Kidney (tissue), 22 donors: ENCODE results near the gene RSBN1. TPM values are rescaled to one million over a fixed set of nuclear protein-coding genes. Genes with fewer than 3 reads are reported as not detected.

ENCODE experiments used
- DNase-seq, 5 donors: peaks; one replicate each; pipeline ENCODE4 v3.0.0-alpha.2; 2013 to 2020
- FAIRE-seq: peaks from 2 replicates; lab custom pipeline; 2012; peaks lifted over from hg19 to GRCh38; lab: Jason Lieb, UNC
- H3K27ac ChIP-seq, 2 donors: one replicate each; pipeline ENCODE4 v1.7.0; 2013; ENCODE audit warnings: low read depth in 2 of 2, low read length in 2 of 2, inconsistent platforms in 1 of 2
- H3K27me3 ChIP-seq: one replicate; pipeline ENCODE4 v1.7.1; 2013; ENCODE audit warnings: low read length, inconsistent platforms; ENCODE audit not compliant: control insufficient read depth, insufficient read depth
- H3K36me3 ChIP-seq, 3 donors: one replicate each; pipeline versions ENCODE4 v1.7.0 to v1.7.1; 2013; ENCODE audit warnings: low read length in 3 of 3, control low read depth in 1 of 3, inconsistent platforms in 1 of 3; ENCODE audit not compliant: insufficient read depth in 3 of 3, control insufficient read depth in 2 of 3
- H3K4me1 ChIP-seq, 3 donors: one replicate each; pipeline versions ENCODE4 v1.7.0 to v1.7.1; 2013; ENCODE audit warnings: low read length in 3 of 3, inconsistent platforms in 1 of 3, low read depth in 1 of 3; ENCODE audit not compliant: control insufficient read depth in 2 of 3, insufficient read depth in 2 of 3
- H3K4me3 ChIP-seq, 3 donors: one replicate each; pipeline versions ENCODE4 v1.7.0 to v1.8.1; 2013; ENCODE audit warnings: low read length in 3 of 3, control low read depth in 1 of 3, inconsistent platforms in 1 of 3
- H3K9ac ChIP-seq, 3 donors: one replicate each; pipeline versions ENCODE4 v1.7.0 to v1.7.1; 2013; ENCODE audit warnings: low read length in 3 of 3, control low read depth in 1 of 3, inconsistent platforms in 1 of 3
- H3K9me3 ChIP-seq, 3 donors: one replicate each; pipeline versions ENCODE4 v1.7.0 to v1.7.1; 2013; ENCODE audit warnings: low read length in 3 of 3, control low read depth in 1 of 3, inconsistent platforms in 1 of 3; ENCODE audit not compliant: control insufficient read depth in 2 of 3, insufficient read depth in 1 of 3
- intact Hi-C: fragments of 100-400 bp; cut with DNase I; formaldehyde crosslinking; loops from one replicate; pipeline ENCODE4 v1.11.1; 2022
- long read RNA-seq, 10 donors: library from polyadenylated mRNA in 1 of 10; unstranded in 1 of 10; transcript quantifications; one replicate each; pipeline ENCODE4 v2.0.0 and lab custom pipeline, GENCODE V29; 2021 to 2026
- polyA plus RNA-seq: library from polyadenylated mRNA; stranded (reverse); fragments of 350-450 nt; fragmentation: Illumina TruSeq; extraction: RNeasy Lipid Tissue Mini Kit (QIAGEN cat#74804); gene quantifications from one replicate; pipeline ENCODE4 v1.2.3, GENCODE V29; 2014; ENCODE audit warnings: low read depth, low replicate concordance; ENCODE audit not compliant: insufficient read depth
- total RNA-seq: library from RNA; stranded (reverse); fragmentation: NEBNext Ultra II Directional; extraction: Animal tissue kit (Norgen Biotek cat#: 25700); gene quantifications from one replicate; pipeline ENCODE4 v1.2.1, GENCODE V29; 2021
- TF ChIP-seq, protein P1 (sequence below): IDR thresholded peaks from 3 replicates; pipeline ENCODE4 v1.5.1; 2012; ENCODE audit warnings: mild to moderate bottlenecking, moderate library complexity, borderline replicate concordance; ENCODE audit not compliant: insufficient read depth; ENCODE audit errors: extremely low read depth
- donor health status: control.
- donor health status: control.
- donor health status: control.
- donor health status: control.
- donor health status: control.
- donor health status: DM: yes; HTN: yes; CAD: no.
- donor health status: Normal renal cell carcinoma (clear cell type).

The RSBN1 gene
- total RNA-seq (22.0 TPM), polyA plus RNA-seq (4.0 TPM)
- long read RNA-seq, donor 1, full-length matches to known transcripts, result 8 of 8 reads
- long read RNA-seq, donor 1, partial matches to known transcripts, result 0 of 8 reads
- long read RNA-seq, donor 1, other reads (novel, unspliced or antisense), result 0 of 8 reads
- long read RNA-seq, donor 2, full-length matches to known transcripts, result 1 of 1 reads
- long read RNA-seq, donor 2, partial matches to known transcripts, result 0 of 1 reads
- long read RNA-seq, donor 2, other reads (novel, unspliced or antisense), result 0 of 1 reads
- long read RNA-seq, donor 3, full-length matches to known transcripts, result 3 of 17 reads
- long read RNA-seq, donor 3, partial matches to known transcripts, result 14 of 17 reads
- long read RNA-seq, donor 3, other reads (novel, unspliced or antisense), result 0 of 17 reads
- long read RNA-seq, donor 4, full-length matches to known transcripts, result 2 of 11 reads
- long read RNA-seq, donor 4, partial matches to known transcripts, result 9 of 11 reads
- long read RNA-seq, donor 4, other reads (novel, unspliced or antisense), result 0 of 11 reads
- long read RNA-seq, donor 5, result 0 reads
- long read RNA-seq, donor 6, full-length matches to known transcripts, result 1 of 6 reads
- long read RNA-seq, donor 6, partial matches to known transcripts, result 5 of 6 reads
- long read RNA-seq, donor 6, other reads (novel, unspliced or antisense), result 0 of 6 reads
- long read RNA-seq, donor 7, full-length matches to known transcripts, result 6 of 31 reads
- long read RNA-seq, donor 7, partial matches to known transcripts, result 24 of 31 reads
- long read RNA-seq, donor 7, other reads (novel, unspliced or antisense), result 1 of 31 reads
- long read RNA-seq, donor 8, partial matches to known transcripts, result 10 of 10 reads
- long read RNA-seq, donor 8, other reads (novel, unspliced or antisense), result 0 of 10 reads
- long read RNA-seq, donor 9, result 0 reads
- long read RNA-seq, donor 10, full-length matches to known transcripts, result 2 of 17 reads
- long read RNA-seq, donor 10, partial matches to known transcripts, result 15 of 17 reads
- long read RNA-seq, donor 10, other reads (novel, unspliced or antisense), result 0 of 17 reads

- FAIRE-seq (peak; percentile 89), DNase-seq (peak; percentile 99 to 100 (median 100))
- no peaks in the 10 kb centered on the region for H3K9me3 ChIP-seq
- TF ChIP-seq, protein P1, sequence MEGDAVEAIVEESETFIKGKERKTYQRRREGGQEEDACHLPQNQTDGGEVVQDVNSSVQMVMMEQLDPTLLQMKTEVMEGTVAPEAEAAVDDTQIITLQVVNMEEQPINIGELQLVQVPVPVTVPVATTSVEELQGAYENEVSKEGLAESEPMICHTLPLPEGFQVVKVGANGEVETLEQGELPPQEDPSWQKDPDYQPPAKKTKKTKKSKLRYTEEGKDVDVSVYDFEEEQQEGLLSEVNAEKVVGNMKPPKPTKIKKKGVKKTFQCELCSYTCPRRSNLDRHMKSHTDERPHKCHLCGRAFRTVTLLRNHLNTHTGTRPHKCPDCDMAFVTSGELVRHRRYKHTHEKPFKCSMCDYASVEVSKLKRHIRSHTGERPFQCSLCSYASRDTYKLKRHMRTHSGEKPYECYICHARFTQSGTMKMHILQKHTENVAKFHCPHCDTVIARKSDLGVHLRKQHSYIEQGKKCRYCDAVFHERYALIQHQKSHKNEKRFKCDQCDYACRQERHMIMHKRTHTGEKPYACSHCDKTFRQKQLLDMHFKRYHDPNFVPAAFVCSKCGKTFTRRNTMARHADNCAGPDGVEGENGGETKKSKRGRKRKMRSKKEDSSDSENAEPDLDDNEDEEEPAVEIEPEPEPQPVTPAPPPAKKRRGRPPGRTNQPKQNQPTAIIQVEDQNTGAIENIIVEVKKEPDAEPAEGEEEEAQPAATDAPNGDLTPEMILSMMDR, result peak; percentile 27
- H3K36me3 ChIP-seq, result no peaks in the 10 kb centered on the region
- H3K4me3 ChIP-seq, result peak within 1 kb of the TSS; percentile 87 to 99 (median 88)
- peak within 1 kb of the TSS; percentile 87 to 92 for H3K27ac ChIP-seq
- no peaks in the 10 kb centered on the region for H3K27me3 ChIP-seq
- peaks cover 0 to 8% (median 2%) of the 10 kb centered on the region in 3 donors for H3K4me1 ChIP-seq
- H3K9ac ChIP-seq, result peak within 1 kb of the TSS; percentile 74 to 98 (median 83)
- intact Hi-C loops, result no loop called here
These were observed at the start of gene RSBN1 for GRCh38 chr1:113811888-113812660. Gene RSBN1, minus strand, starts transcription at chr1:113812476. Its CDS starts 64 bp downstream, at chr1:113812412.

GRCh38 chr1:113861641-113862040 lies 49.4 kb upstream of the RSBN1 start:
- Histone ChIP-seq H3K4me3 (no peak overlapping the region), H3K36me3 (no peaks in the 10 kb centered on the region), H3K9me3 (no peaks in the 10 kb centered on the region), H3K4me1 (no peaks in the 10 kb centered on the region), H3K9ac (no peak overlapping the region), H3K27ac (no peak overlapping the region), H3K27me3 (no peaks in the 10 kb centered on the region)
- intact Hi-C loops, result no loop called here
- DNase-seq (no peak), FAIRE-seq (no peak)
- TF ChIP-seq, protein P1, result no peak

- H3K27me3 ChIP-seq, result no peaks in the 10 kb centered on the region
- TF ChIP-seq, protein P1, result no peak
- DNase-seq (no peak), FAIRE-seq (no peak)
- H3K36me3 ChIP-seq, result no peaks in the 10 kb centered on the region
- no peaks in the 10 kb centered on the region for H3K4me1 ChIP-seq
- intact Hi-C loops, result no loop called here
- H3K27ac ChIP-seq, result no peak overlapping the region
- no peak overlapping the region for H3K9ac ChIP-seq
- H3K4me3 ChIP-seq, result no peak overlapping the region
- no peaks in the 10 kb centered on the region for H3K9me3 ChIP-seq
These were observed 48.6 kb upstream of the RSBN1 start for GRCh38 chr1:113860891-113861290.
